GM23338 (cell line): ENCODE measurements around the gene KRT74. TPM values are rescaled to one million over a fixed set of nuclear protein-coding genes. Genes with fewer than 3 reads are reported as not detected.

Experiments
- ATAC-seq: fragments of 200-7000 bp; cut with Tn5 transposase; 3 replicates; pipeline ENCODE4 v1.9.1; 2020
- DNase-seq: peaks from one replicate; pipeline ENCODE4 v3.0.0-alpha.2; 2015; ENCODE audit warnings: low spot score
- H2AFZ ChIP-seq: fragments of 200-600 bp; sonication (generic); 2 replicates; pipeline ENCODE4 v1.8.0; 2016; ENCODE audit warnings: antibody characterized with exemption, mild to moderate bottlenecking, moderate library complexity
- H3F3A ChIP-seq: fragments of 200-600 bp; sonication (generic); replicated peaks from 2 replicates; pipeline ENCODE4 v1.8.0; 2017; ENCODE audit warnings: antibody characterized with exemption, mixed run types, low read depth
- H3K27ac ChIP-seq: fragments of 200-600 bp; sonication (generic); 2 replicates; pipeline ENCODE4 v1.6.1; 2016; ENCODE audit warnings: low read depth
- H3K27me3 ChIP-seq: fragments of 200-600 bp; sonication (generic); 2 replicates; pipeline ENCODE4 v1.8.0; 2016; ENCODE audit warnings: mild to moderate bottlenecking, mixed run types, moderate library complexity; ENCODE audit not compliant: insufficient read depth
- H3K36me3 ChIP-seq: fragments of 200-600 bp; sonication (generic); 2 replicates; pipeline ENCODE4 v1.8.0; 2016; ENCODE audit warnings: mild to moderate bottlenecking; ENCODE audit not compliant: insufficient read depth
- H3K4me1 ChIP-seq: fragments of 200-600 bp; sonication (generic); 2 replicates; pipeline ENCODE4 v1.8.0; 2016; ENCODE audit warnings: mild to moderate bottlenecking, moderate library complexity; ENCODE audit not compliant: insufficient read depth
- H3K4me2 ChIP-seq: fragments of 200-600 bp; sonication (generic); 2 replicates; pipeline ENCODE4 v1.7.1; 2017; ENCODE audit warnings: mixed run types
- H3K4me3 ChIP-seq: fragments of 200-600 bp; sonication (generic); 2 replicates; pipeline ENCODE4 v1.6.1; 2016; ENCODE audit warnings: mixed run types
- H3K79me2 ChIP-seq: fragments of 200-600 bp; sonication (generic); replicated peaks from 2 replicates; pipeline ENCODE4 v1.8.0; 2017; ENCODE audit warnings: mild to moderate bottlenecking; ENCODE audit not compliant: insufficient read depth
- H3K9me2 ChIP-seq: fragments of 200-600 bp; sonication (generic); 2 replicates; pipeline ENCODE4 v1.8.0; 2017; ENCODE audit not compliant: insufficient read depth
- H4K20me1 ChIP-seq: fragments of 200-600 bp; sonication (generic); replicated peaks from 2 replicates; pipeline ENCODE4 v1.8.0; 2017; ENCODE audit warnings: mild to moderate bottlenecking; ENCODE audit not compliant: insufficient read depth
- H3K27ac Mint-ChIP-seq: 2 replicates; pipeline ENCODE4 v1.8.0; 2020; ENCODE audit warnings: inconsistent platforms, mild to moderate bottlenecking, moderate library complexity, mixed read lengths
- H3K27me3 Mint-ChIP-seq: 3 replicates; pipeline ENCODE4 v1.8.0; 2022; ENCODE audit warnings: low read depth, mild to moderate bottlenecking, moderate library complexity, mixed read lengths, inconsistent platforms; ENCODE audit not compliant: insufficient read depth, poor library complexity
- H3K36me3 Mint-ChIP-seq: 3 replicates; pipeline ENCODE4 v1.8.0; 2021; ENCODE audit warnings: low read depth, mild to moderate bottlenecking, inconsistent platforms, moderate library complexity, mixed read lengths
- H3K4me1 Mint-ChIP-seq: 3 replicates; pipeline ENCODE4 v1.8.0; 2020; ENCODE audit warnings: mild to moderate bottlenecking, inconsistent platforms, mixed read lengths
- H3K4me3 Mint-ChIP-seq: 3 replicates; pipeline ENCODE4 v1.8.0; 2021; ENCODE audit warnings: moderate library complexity, mild to moderate bottlenecking, inconsistent platforms, mixed read lengths
- H3K9me3 Mint-ChIP-seq: 3 replicates; pipeline ENCODE4 v1.8.0; 2020; ENCODE audit warnings: moderate library complexity, mild to moderate bottlenecking, inconsistent platforms, mixed read lengths
- CTCF ChIP-seq, 2 experiments: fragments of 200-600 bp in 1 of 2; sonication (generic) in 1 of 2; conservative IDR thresholded peaks; 2 replicates each; pipeline versions ENCODE4 v1.5.1 to v1.6.1; 2016 to 2017; ENCODE audit warnings: antibody characterized with exemption in 2 of 2, low read depth in 2 of 2, mild to moderate bottlenecking in 2 of 2, moderate library complexity in 1 of 2
- ETS1 ChIP-seq: IDR thresholded peaks from 2 replicates; pipeline ENCODE4 v1.6.1; 2016; ENCODE audit warnings: antibody characterized with exemption
- EZH2 ChIP-seq: fragments of 200-600 bp; sonication (generic); IDR thresholded peaks from one replicate; pipeline ENCODE4 v1.8.0; 2017; ENCODE audit warnings: antibody characterized with exemption, mild to moderate bottlenecking, low read depth; ENCODE audit not compliant: unreplicated experiment
- EZH2phosphoT487 ChIP-seq: fragments of 200-600 bp; sonication (generic); IDR thresholded peaks from one replicate; pipeline ENCODE4 v1.8.1; 2018; ENCODE audit warnings: antibody characterized with exemption; ENCODE audit not compliant: unreplicated experiment
- JUNB ChIP-seq: IDR thresholded peaks from one replicate; pipeline ENCODE4 v1.6.1; 2016; ENCODE audit warnings: antibody characterized with exemption; ENCODE audit not compliant: unreplicated experiment
- NANOG ChIP-seq: IDR thresholded peaks from 2 replicates; pipeline ENCODE4 v1.6.1; 2016; ENCODE audit warnings: antibody characterized with exemption, borderline replicate concordance
- POLR2AphosphoS5 ChIP-seq: IDR thresholded peaks from 2 replicates; pipeline ENCODE4 v1.6.1; 2016; ENCODE audit warnings: antibody characterized with exemption, low read depth
- STAT1 ChIP-seq: IDR thresholded peaks from one replicate; pipeline ENCODE4 v1.6.1; 2016; ENCODE audit warnings: antibody characterized with exemption; ENCODE audit not compliant: unreplicated experiment
- ZNF114 ChIP-seq: fragments of 250-450 bp; sonication (Bioruptor Pico); IDR thresholded peaks from 2 replicates; pipeline ENCODE4 v1.5.0; 2020; ENCODE audit warnings: mild to moderate bottlenecking, moderate library complexity
- ZNF331 ChIP-seq: fragments of 250-450 bp; sonication (Bioruptor Pico); IDR thresholded peaks from 2 replicates; pipeline ENCODE4 v1.5.0; 2020; ENCODE audit warnings: low read depth, mild to moderate bottlenecking, moderate library complexity
- ZNF462 ChIP-seq: fragments of 250-450 bp; sonication (Bioruptor Pico); IDR thresholded peaks from 2 replicates; pipeline ENCODE4 v1.5.0; 2020; ENCODE audit warnings: mild to moderate bottlenecking, moderate library complexity
- polyA plus RNA-seq: library from polyadenylated mRNA; unstranded; fragments of >200 nt; fragmentation: Nextera tagmentation; extraction: Ambion mirVana; gene quantifications from 2 replicates; pipeline ENCODE4 v1.2.1, GENCODE V29; 2016
- total RNA-seq: library from RNA; depleted of rRNA; stranded (reverse); fragments of >200 nt; shearing (Covaris generic); gene quantifications from 2 replicates; pipeline ENCODE4 v1.2.3, GENCODE V29; 2014

The KRT74 gene
- total and polyA plus RNA-seq, 2 experiments from 2014 or later = not detected

GRCh38 chr12:52518574-52519386, 54.9 kb downstream of the KRT74 start:
- H3K4me2 ChIP-seq = no peak overlapping the region
- no peaks in the 10 kb centered on the region for H3K4me1 ChIP-seq
- 0 out of 2 replicates have a peak, but pooled peaks cover 3% of the 10 kb centered on the region for H3K9me2 ChIP-seq
- H3K4me3 Mint-ChIP-seq = no peak overlapping the region
- no peaks in the 10 kb centered on the region for H4K20me1 ChIP-seq
- DNase-seq (no peak), ATAC-seq (no peak)
- peaks cover 12% of the 10 kb centered on the region for H3K27me3 Mint-ChIP-seq
- H3K4me1 Mint-ChIP-seq = peaks cover 15% of the 10 kb centered on the region; the same call in 1 of the 3 replicates
- H3K36me3 Mint-ChIP-seq = no peaks in the 10 kb centered on the region
- no peak overlapping the region for H3K27ac ChIP-seq
- no peak for TF ChIP-seq EZH2
- no peak for TF ChIP-seq JUNB
- TF ChIP-seq ETS1 = no peak
- TF ChIP-seq STAT1 = no peak
- no peak for TF ChIP-seq POLR2AphosphoS5
- no peak for TF ChIP-seq ZNF331 (CRISPR knock-in tag)
- no peak for TF ChIP-seq EZH2phosphoT487
- no peak for TF ChIP-seq ZNF114 (CRISPR knock-in tag)
- no peak for TF ChIP-seq ZNF462
- TF ChIP-seq NANOG = no peak
- TF ChIP-seq CTCF (conservative IDR thresholded peaks at IDR 0.05; ENCODE audit: low read depth in 2 of 2) = no peak
- no peaks in the 10 kb centered on the region for H3K9me3 Mint-ChIP-seq
- H3F3A ChIP-seq = no peaks in the 10 kb centered on the region
- H3K27ac Mint-ChIP-seq = no peak overlapping the region; the same call in 1 of the 2 replicates
- H3K27me3 ChIP-seq = no peaks in the 10 kb centered on the region
- H2AFZ ChIP-seq = no peak overlapping the region
- no peaks in the 10 kb centered on the region for H3K79me2 ChIP-seq
- H3K4me3 ChIP-seq = no peak overlapping the region
- no peaks in the 10 kb centered on the region for H3K36me3 ChIP-seq
